LHCN-M2 (cell line): Measurements from ENCODE around the gene FAM217B. TPM values are rescaled to one million over a fixed set of nuclear protein-coding genes. Genes with fewer than 3 reads are reported as not detected.
"Not testable (repeated sequence)": the region's sequence is repeated elsewhere in the genome, so short reads cannot be mapped to it uniquely, and the experiment has no call there.

Experiments used
- DNase-seq: peaks from one replicate; pipeline ENCODE4 v3.0.0-alpha.2; 2012; ENCODE audit warnings: low read depth
- total RNA-seq: library from RNA; depleted of rRNA; stranded (reverse); fragments of >200 nt; gene quantifications from 2 replicates; pipeline ENCODE4 v1.2.3, GENCODE V29; 2014

The FAM217B gene
- total RNA-seq, 1 experiment from 2014 or later = 6.4 TPM

DNA sequence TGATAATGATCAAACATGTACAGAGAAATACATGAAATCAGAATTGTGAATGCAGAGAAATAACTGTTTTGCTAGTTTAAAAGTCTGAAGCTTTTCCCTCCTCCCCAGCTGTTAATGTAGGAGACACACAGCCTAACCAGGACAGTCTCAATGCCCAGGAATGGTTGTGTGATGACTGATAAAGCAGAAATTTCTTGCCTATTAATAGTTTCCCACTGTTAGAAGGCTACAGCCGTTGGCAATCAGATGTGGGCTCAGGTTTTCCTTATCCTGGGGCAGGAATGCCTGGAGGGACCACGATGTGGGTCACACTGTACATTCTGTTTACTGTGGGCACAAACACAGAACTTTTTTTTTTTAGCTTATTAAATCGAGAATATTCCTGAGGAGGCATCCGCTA, 2.0 kb upstream of the FAM217B start:
- peak; percentile 61 for DNase-seq

DNA sequence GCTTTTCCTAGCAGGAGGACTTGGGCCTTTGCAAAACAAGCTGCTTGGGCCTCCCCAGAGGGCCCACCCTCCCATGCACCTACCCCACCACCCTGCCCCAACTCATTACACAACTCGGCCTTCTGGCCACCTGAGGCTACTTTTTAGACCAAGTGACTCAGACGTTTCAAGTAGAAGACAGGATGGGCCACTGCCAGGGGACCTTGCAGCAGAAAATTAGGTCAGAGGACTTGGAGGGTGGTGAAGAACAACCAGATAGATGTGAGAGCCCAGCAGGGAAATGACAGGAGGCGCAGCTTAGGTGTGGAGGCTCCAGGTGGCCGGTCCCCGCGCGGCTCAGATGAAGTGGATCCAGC, 1.5 kb upstream of the FAM217B start:
- no peak for DNase-seq

DNA sequence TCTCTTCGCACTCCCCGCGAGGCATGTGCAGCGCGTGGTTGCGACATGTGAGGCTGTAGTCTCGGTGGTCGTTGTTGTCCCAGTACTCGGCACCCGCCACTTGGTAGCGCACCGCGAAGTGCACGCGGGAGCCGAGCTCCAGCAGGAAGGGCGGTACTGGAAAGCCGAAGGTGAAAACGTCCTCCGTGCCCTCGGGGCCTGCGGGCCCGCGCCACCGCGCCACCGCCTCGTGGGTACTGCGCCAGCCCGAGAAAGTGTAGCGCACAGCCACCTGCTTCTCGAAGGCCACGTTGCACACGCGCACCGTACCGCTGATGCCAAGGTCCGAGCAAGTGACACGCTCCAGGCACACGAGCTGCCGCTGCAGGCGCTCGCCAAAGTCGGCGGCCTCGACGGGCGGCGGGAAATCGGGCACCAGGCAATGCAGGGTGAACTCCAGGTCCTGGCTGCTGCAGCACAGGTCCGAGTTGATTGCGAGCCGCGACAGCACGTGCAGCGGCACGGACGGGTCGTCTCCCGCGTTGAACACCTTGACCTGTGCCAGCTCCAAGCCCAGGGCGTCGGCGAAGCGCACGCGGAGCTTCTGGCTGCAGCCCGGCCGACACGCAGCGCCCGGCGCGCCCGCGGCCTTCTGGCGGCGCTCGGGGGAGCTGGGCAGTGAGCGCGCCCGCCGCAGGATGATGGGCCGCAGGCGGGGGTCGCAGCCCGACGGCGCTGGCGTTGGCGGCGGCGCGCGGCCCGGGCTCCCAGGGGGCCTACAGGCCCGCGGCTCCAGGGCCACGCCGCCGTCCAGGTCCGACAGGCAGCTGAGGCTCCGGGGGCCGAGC, 924 bp upstream of the FAM217B start:
- no peak for DNase-seq

DNA sequence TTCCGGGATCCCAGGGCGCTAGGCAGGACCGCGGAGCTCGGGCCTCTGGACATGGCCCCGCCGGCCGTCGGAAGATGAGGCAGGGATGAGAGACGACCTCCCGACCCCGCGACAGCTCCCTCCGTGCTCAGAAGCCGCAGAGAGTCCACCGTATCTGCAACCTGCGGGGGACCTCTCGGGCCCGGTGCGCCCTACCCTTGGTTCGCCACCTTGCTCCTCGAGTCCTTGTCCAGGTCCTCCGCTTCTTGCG, 385 bp upstream of the FAM217B start:
- no peak for DNase-seq

DNA sequence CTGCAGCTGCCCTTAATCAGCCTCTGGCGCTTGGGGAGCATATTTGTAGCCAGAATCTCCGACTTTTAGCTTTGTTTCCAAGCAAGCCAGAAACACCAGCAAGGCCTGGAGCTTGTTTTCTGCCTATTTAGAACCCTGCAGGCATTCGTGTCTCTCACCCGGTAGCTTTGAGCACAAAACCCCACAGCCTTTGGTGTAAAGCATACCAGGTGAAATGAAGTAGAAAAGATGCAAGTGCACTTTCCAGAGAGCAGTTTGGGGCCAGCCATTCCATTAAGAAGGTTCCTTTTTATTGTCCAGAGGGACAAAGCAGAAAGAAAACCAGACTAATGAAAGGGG, 736 bp downstream of the FAM217B start:
- no peak for DNase-seq

DNA sequence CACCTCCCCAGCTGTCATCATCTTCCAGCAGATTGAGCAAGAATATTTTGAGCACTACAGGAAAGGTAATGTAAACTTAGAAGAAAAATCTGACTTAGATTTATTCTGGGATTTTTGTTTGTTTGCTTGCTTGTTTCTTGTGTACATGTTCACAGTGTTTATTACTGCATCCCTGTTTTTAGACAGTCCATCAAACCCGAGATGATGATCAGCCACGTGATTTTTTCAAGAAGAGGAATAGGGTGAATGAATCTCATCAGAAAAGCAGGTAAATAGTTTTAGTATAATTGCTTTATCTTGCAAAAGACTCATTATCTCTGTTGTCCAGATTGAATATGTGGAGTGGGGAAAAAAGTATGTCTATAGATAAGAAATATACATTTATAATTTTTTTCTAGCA, 2.1 kb downstream of the FAM217B start:
- DNase-seq = no peak

DNA sequence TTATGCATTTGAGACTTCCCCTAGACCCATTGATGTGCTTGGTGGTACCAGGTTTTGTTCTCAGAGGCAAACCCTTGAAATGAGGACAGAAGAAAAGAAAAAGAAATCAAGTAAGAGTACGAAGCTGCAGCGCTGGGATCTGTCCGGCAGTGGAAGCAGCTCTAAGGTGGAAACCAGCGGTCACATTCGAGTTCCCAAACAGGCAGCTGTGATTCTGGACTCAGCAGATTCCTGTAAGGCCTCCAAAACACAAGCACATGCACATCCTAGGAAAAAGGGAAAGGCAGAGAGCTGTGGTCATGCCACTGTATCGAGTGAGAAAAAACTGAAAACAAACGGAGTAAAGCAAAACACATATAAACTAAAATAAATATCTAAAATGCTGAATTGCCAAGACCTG, 4.5 kb downstream of the FAM217B start:
- DNase-seq = no peak

DNA sequence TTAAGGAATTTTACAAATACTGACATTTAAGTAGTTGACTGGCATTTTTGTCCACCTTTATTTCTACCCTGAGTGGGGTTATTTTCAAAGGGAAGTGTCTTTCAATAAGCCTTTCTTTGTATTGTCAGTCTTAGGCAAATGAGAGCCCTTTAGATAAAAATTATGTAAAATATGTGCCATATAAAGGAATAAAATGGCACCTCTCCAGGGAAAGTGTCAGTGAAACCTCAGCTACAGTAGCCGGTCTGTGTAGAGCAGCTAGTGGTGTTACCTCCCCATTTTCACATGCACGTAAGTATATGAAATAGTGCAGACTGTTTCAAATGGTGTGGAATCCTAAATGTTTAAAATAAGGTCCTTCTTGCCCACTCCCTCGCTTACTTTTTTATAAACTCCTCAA, 5.0 kb downstream of the FAM217B start:
- no peak for DNase-seq

DNA sequence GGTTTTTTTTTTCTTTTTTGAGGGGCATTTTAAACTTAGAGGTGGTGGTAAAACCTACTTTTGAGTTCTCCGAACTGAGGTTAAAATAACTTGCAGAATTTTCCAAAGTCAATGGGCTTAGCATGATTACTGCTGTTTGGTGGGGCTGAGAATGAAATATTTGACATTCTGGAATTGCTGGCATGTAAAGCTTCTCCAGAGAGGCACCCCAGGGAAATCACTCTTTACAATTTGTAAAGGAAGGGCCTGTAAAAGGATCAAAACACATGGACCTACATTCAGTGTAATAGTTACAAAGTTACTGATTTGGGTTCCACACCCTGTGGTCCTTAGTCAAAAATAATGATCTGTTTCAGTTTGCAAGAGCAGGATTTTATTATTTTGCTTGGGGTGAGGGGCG, 5.5 kb downstream of the FAM217B start:
- DNase-seq = no peak

DNA sequence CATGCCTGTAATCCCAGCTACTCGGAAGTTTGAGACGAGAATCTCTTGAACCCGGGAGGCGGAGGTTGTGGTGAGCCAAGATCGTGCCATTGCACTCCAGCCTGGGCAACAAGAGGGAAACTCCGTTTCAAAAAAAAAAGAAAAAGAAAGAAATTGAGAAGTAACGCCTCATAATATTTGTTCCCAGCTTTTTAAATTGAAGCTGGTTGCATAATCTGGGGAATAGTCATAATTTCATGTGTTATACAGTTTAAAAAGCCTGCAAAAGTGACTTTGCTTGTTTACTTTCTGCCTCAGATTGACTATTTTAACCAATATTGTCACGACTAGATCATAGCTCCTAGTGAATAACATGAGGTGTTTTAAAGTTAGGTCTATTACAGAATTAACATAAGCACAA, 7.2 kb downstream of the FAM217B start:
- no peak for DNase-seq

DNA sequence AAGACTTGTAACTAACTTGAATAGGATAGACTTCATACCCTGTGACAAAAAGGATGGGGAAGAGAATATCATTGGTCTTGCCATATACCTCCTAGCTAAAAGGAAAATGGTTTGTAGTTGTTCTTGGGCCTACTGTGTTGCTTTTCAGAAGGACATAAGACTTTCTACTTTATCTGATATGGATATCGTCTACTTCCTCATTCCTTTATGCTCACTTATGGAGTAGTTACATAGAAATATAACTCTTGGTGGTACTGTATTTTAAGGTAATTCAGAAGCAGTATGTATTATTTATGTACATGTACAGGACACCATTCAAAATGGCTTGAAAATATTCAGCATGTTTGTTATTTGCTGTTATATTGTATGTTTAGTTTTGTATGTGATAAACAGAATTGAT, 8.0 kb downstream of the FAM217B start:
- no peak for DNase-seq

DNA sequence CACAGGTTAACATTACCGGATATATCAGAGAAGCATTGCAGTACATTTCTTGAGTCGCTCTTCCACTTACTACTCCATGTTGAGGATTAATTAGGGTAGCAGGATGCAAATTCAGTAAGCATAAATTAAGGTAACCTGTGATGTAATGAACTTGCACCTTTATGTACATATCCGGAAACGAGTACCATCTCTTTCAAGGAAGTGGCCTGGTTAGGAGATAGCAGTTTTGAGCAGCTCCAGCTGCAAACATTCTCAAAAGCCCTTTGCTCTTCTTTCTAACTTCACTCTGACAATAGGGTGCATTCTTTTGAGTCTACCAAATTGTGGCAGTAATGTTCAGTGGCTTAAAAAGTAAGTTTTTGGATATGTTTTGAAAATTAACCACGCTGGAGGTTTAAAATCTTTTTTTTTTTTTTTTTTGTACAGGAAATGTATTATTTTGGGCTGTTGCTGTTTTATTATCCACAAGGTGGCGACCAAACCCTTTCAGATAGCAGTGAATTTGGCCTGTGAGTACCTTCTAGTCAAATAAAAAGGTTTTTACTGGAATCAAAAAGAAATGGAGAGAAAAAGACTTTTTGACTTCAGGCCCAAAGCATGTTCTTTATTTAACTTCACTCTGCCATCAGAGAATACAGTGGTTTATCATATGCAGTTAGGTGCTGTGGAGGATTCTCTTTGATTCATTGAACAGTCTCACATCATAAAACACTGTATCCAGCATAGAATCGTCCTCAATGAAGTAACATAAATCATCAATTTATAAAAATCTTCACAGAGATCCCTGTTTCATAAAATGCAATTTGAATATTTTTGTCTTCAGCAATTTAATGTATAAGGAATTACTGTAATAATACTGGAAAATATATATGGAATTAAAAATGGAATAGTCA, 8.9 kb downstream of the FAM217B start:
- DNase-seq = peak; percentile 54

DNA sequence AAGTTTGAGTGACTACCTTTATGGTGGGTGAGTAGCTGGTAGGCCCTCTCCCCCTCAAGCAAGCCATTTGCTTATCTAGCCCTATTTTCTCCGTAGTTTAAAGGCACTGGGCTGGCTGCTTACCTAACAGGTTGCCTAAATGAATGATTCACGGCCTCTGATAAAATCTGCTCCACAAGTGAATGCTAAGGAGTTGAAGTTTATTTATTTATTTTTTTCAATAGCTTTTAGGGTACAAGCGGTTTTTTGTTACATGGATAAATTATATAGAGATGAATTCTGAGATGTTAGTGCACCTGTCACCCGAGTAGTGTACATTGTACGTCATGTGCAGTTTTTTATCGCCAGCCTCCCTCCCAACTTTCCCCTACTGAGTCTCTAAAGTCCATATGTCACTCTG, 9.7 kb downstream of the FAM217B start:
- no peak for DNase-seq

DNA sequence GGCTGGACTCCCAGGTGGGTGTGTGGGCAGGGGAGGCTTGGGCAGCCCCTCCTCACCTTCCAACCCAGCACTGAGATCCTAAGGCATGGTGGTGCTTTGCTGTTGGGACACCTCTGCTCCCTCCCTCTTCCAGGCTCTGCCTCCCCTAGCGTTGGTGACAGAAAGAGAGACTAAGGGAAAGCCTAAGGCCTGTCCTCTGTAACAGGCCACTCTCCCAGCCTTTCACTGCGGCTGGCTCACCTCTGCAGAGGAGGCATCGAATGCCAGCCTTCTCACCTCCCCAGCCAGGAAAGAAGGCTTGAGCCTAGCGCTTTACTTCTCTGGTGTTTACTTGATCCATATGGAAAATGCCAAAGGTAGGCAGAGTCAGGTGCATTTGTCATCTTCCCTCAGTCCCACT, 14.5 kb downstream of the FAM217B start:
- no peak for DNase-seq

DNA sequence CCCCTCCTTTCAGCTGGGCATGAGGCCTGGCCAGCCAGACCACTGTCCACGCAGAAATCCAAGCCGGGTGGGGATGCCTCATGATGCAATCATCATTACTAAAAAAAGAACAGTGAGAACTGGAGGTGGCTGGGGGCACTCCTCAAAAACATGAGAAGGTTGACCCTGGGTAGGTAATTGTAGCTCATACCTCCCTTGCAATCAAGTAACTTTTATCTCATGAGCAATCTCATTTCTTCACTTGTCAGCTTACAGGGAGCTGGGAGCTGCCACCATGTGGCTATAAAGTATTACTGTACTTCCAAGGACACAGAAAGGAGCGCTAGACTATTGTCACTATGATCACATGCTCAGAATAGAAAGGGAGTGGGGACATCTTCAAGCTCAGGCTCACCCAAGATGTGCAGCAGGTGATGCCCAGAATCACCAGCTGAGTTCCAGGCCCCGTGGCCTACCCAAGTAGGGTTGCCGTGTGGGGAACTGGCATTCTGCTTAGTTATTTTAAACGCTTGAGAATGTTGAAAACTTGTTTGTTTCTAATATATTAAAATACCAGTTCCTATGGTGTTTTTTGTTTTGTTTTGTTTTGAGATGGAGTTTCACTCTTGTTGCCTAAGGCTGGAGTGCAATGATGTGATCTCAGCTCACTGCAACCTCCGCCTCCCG, 15.1 kb downstream of the FAM217B start:
- DNase-seq = no peak

DNA sequence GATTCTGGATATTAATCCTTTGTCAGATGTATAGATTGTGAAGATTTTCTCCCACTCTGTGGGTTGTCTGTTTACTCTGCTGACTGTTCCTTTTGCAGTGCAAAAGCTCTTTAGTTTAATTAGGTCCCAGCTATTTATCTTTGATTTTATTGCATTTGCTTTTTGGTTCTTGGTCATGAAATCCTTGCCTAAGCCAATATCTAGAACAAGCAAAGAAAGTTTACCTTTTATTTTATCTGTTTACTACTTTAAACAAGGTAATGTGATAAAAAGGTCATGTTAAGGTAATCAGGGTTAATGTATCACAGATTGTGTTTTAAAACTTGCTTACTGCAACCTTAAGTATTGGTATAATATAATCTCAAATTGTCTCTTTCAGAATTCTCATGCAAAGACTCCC, 17.4 kb downstream of the FAM217B start:
- not testable (repeated sequence) for DNase-seq

DNA sequence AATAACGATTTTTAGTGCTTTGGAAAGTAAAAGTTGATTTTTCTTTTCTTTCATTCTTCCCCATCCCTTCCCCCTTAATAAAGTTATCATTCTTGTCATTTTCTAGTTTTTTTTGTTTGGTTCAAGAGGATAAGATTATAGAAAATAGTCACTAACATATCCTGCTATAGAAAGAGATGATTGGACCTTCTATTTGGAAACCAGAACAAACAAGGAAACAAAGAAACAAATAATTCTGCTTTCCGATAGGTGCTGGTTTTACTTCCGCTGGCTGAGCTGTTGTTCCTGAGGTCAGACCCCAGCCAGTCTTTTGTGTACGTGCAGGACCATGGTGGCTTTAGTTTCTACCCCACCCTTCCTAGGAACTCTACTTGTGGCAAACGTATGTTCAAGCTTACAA, 17.9 kb downstream of the FAM217B start, which contains the start of gene CDH26:
Gene CDH26 (plus strand): TSS at position 301 of the 400 bp plus-strand sequence. CDS start 304 bp downstream, outside the sequence.
- DNase-seq = no peak

DNA sequence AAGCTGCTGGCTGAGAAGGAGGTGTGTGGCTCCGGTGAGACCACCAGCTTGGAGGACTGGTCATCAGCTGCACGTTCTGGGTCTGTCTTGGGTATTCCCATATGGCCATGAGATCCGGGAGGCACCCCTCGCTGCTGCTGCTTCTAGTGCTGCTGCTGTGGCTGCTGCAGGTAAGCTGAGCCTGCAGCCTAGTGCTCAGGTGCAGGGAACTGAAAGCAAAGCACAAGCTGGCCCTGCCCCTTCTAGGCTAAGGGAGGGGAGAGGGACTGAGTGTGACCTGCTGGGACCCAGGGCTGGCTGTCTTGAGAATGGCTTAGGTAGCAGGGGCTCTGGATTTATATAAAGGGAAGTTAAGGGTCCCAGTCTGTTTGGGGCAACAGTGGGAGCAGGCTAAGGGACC, 18.4 kb downstream of the FAM217B start:
- DNase-seq = no peak

DNA sequence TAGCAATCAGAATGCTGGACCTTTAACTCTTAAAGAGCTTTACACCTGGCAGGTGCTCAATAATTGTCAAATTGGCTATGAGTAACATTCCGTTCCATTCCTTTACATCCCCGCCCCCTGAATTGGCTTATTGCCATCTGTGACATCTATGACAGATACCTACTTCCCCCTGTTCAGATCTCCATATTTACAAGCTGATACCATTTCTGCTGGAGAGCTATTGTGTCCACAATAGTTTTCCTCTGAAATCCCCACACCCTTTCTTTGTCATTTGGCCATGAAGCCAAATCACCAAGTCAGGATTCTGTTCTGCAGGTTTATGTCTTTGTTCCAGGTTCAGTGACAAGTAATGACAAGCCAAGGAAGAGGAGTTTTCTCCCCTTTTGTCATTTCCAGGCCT, 21.2 kb downstream of the FAM217B start:
- no peak for DNase-seq

DNA sequence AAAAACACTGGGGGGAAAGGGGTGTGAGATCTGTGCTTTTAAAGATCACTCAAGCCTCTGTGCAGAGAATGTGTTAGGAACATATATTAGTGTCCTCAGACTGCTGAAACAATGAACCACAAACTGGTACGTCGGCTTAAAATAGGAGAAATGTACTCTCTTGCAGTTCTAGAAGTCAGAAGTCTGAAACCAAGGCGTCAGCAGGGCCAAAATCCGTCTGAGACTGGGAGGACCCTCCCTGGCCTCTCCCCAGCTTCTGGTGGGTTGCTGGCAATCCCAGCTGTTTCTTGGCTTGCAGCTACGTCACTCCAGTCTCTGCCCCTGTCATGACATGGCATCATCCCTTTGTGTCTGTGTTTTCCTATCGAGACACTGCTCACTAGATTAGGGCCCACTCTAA, 22.0 kb downstream of the FAM217B start:
- no peak for DNase-seq

DNA sequence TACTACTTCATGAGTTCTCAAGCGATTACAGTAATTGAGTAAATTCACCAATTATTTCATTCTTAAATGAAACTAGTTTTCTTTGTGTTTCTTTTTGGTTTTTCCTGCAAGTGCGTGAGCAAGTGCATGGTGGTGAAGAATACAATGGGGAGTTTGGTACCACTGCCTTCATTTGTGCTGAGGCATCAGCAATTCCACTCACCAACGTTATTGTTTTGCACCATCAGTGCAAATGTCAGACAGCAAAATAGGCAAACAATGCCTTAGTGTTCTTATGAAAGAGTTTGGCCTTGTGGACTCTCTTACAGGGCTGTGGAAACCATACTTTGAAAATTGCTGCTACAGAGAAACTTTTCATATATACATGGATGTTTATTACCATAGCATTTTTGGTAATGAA, 26.2 kb downstream of the FAM217B start:
- DNase-seq = no peak

DNA sequence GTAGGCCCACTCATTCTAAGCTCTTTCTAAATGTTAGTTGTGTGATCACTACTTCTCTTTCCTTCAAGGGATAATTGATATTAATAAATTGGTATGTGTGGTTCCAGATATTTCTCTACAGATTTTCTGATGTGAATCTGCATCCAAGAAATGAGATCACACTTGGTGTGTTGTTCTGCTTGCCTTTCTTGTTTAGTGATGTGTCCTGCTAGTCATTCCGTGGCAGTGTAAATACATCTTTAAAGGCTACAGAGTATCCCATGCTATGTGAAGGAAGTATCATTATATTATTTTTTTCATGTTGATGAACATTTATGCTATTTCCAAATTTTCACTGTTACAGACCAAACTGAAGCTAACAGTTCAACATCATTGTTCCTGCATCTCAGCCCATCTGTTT, 31.2 kb downstream of the FAM217B start:
- DNase-seq = no peak
